Measurements from ENCODE around the gene C1QL1.

The C1QL1 gene

GRCh38 chr17:44988044-44988942 lies 20.2 kb upstream of the C1QL1 start:
- DNase-seq, result no peak

GRCh38 chr17:44983563-44983962 lies 15.5 kb upstream of the C1QL1 start:
- DNase-seq, result no peak

- no peak for DNase-seq
Observed at GRCh38 chr17:44982113-44982702, 14.1 kb upstream of the C1QL1 start.

- DNase-seq, result no peak
Observed at GRCh38 chr17:44981221-44981968, 13.3 kb upstream of the C1QL1 start.

- no peak for DNase-seq
Observed at GRCh38 chr17:44979426-44979995, 11.4 kb upstream of the C1QL1 start.

GRCh38 chr17:44978807-44979206 lies 10.7 kb upstream of the C1QL1 start:
- no peak for DNase-seq

GRCh38 chr17:44977814-44978550 lies 9.9 kb upstream of the C1QL1 start:
- no peak for DNase-seq

GRCh38 chr17:44977065-44977464 lies 9.0 kb upstream of the C1QL1 start:
- no peak for DNase-seq

- peak; percentile 65 for DNase-seq
Observed at GRCh38 chr17:44976206-44976605, 8.1 kb upstream of the C1QL1 start.

GRCh38 chr17:44972953-44973352 lies 4.8 kb upstream of the C1QL1 start:
- DNase-seq, result no peak

GRCh38 chr17:44971776-44972483 lies 3.8 kb upstream of the C1QL1 start:
- no peak for DNase-seq

GRCh38 chr17:44970136-44970741 lies 2.1 kb upstream of the C1QL1 start:
- no peak for DNase-seq

- DNase-seq, result no peak
Observed at GRCh38 chr17:44969144-44969780, 1.2 kb upstream of the C1QL1 start.

GRCh38 chr17:44967907-44968224 lies 237 bp downstream of the C1QL1 start:
- no peak for DNase-seq

GRCh38 chr17:44967026-44967906 lies 837 bp downstream of the C1QL1 start:
- no peak for DNase-seq

GRCh38 chr17:44966348-44967025 lies 1.6 kb downstream of the C1QL1 start:
- no peak for DNase-seq

- no peak for DNase-seq
Observed at GRCh38 chr17:44965481-44966234, 2.4 kb downstream of the C1QL1 start.

- no peak for DNase-seq
Observed at GRCh38 chr17:44961921-44962350, 6.2 kb downstream of the C1QL1 start.

GRCh38 chr17:44960691-44961090 lies 7.4 kb downstream of the C1QL1 start:
- no peak for DNase-seq

Data from NCI-H2227 treated with DMSO at 0.1 percent for 48 hours (cell line).